ENCODE results near the gene IRF2BP2.
"Not testable (repeated sequence)": the region's sequence is repeated elsewhere in the genome, so short reads cannot be mapped to it uniquely, and the experiment has no call there.

The IRF2BP2 gene

DNA sequence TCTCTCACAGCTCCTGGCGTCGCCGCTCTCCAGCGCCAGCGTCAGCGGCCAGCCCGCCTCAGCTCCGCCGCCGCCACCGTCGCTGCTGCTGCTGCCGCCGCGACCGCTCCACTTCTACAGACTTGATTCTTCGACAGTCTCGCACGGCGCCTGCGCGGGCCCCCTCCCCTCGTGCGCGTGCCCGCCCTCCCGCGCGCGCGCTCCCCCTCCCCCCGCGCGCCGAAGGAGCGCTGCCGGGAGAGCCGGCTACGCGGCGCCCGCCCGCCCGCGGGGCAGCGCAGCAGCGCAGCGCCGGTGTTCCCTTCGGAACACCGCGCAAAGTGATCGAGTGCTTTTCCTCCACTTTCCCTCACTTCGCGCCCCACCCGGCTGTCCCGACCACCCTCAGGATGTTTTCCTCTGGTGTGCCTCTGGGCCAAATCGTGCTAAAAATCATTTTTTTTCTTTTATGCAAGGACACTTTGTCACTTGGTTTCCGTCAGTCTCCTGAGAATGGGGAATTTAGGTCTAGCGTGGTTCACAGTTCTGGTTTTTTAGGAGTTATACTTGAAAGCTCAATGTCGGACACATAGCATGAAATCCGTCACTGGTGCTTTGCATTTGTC is at the start of gene IRF2BP2:
IRF2BP2 (minus strand) TSS at position 118 of the 605 bp plus-strand sequence. CDS start 684 bp downstream, outside the sequence.
- peak; percentile 84 for DNase-seq

- peak; percentile 86 for DNase-seq
Observed at GRCh38 chr1:234659538-234659937, 49.6 kb upstream of the IRF2BP2 start.

- DNase-seq: peak; percentile 72
Observed at GRCh38 chr1:234658138-234658537, 48.2 kb upstream of the IRF2BP2 start.

DNA sequence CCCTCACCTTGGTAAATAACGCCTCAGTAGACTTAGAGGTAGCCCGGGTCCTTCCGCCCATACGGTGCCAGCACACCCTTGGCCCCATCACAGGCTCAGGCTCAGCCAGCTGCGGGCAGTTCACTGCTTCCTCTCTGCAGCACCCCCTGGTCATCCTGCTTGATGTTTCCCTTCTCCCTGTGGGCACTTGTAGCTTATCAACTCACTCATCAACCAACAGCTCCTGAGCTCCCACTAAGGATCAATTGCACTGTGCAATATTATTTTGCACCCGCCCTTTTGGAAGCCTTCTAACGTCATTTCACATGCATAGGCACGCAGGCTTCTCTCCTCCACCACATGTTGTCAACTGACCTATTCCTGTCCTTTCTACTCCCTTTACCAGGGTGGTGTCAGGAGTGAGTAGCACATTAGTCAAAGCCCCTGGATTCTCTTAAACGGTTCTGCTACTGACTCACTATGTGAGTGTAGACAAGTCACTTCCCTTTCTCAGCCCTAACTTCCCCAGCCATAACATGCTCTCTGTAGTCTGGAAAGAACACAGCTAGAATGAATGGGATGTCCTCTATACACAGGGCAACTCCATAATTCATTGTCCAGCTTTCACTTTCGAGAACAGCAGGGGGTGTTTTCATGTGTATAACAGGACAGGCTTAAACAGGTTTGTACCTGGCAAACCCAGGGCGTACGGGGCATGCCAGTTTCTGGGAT is 47.1 kb upstream of the IRF2BP2 start:
- peak; percentile 95 for DNase-seq

GRCh38 chr1:234656070-234656895 is 46.3 kb upstream of the IRF2BP2 start:
- no peak for DNase-seq

DNA sequence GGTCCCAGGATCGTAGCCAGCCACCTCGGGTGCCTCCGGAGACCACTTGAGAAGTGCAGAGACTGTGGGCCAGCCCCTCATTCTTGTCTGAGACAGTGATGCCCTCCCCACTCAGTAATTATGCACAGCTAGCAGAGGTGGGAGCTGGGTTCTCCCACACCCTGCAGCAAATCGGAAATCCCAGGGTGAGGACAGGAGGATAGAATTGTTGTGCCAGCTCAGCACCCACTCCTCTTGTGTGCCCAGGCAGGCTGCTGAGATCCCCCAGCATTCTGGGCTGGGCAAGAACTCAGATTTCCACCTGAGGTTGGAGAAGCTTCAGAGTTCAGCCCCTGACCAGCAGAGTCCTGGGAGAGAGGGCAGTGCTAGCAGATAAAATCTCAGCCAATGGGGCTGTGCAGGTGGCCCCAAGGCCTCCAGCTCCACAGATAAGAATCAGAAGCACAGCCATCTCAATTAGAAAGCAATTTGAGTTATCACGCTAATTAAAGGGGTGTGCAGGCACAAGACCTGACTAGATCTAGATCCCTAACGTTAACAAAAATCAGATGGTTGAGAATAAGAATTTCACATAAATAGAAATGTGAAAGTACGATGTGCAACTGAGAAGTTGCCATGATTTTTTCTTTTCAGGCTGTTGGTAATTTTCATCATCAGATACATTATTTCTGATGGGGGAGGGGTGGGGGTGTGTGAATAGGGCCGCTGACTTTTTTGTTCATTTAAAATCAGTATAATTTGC is 45.5 kb upstream of the IRF2BP2 start:
- DNase-seq: no peak

GRCh38 chr1:234654002-234654733 is 44.2 kb upstream of the IRF2BP2 start:
- DNase-seq: no peak

DNA sequence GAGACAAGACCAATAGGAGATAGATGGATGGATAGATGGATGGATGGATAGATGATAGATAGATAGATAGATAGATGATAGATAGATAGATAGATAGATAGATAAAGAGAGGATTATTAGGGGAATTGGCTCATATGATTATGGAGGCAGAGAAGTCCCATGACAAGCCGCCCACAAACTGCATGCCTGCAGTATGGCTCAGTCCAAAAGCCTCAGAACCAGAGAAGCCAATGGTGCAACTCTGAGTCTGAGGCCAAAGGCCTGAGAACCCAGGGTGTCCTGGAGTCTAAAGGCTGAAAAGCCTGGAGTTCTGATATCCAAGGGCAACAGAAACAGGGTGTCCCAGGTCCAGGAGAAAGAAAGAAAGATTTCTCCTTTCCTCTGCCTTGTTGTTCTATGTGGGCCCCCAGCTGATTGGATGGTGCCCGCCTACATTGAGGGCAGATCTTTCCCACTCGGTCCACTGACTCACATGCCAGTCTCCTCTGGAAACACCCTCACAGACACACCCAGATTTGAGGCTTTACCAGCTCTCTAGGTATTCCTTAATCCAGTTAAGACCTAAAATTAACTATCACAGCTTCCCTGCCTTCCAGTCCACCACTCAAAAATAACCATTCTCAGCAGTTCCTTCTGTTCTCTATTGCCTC is 39.6 kb upstream of the IRF2BP2 start:
- DNase-seq: no peak

DNA sequence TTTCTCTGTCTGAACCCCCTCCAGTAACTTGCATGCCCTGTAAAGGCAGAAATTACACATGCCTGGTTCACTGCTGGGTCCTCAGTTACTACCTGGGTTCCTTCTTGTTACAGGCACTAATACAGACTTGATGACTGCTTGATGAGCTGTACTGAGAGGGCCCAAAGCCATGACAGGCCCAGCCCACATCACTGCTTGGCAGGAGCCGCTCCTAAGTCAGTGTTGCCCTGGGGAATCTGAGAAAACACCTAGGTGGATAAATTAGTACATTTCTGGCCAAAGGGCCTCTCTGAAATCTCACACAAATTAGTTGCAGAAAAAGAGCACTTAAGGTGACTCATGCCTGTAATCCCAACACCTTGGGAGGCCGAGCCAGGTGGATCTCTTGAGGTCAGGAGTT is 37.8 kb upstream of the IRF2BP2 start:
- DNase-seq: no peak

- no peak for DNase-seq
Observed at GRCh38 chr1:234647245-234647644, 37.3 kb upstream of the IRF2BP2 start.

DNA sequence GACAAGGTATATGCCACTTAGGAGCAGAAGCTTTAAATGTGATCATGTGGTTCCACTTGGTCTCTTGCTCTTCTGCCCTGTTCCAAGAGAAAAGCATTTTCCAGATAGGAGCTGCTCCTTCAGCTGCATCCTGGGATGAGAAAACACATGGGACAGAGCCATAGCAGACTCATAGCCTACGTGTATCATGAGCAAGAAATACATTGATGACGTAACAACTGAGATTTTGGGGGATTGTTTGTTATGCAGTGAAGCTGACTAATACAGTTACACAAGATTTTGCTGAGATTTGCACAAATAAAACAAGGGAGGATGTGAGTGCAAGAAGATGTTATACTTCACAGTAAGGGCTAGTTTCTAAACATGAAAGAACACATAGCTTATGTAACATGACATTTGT is 36.0 kb upstream of the IRF2BP2 start:
- DNase-seq: no peak

GRCh38 chr1:234645474-234645953 is 35.5 kb upstream of the IRF2BP2 start:
- no peak for DNase-seq

DNA sequence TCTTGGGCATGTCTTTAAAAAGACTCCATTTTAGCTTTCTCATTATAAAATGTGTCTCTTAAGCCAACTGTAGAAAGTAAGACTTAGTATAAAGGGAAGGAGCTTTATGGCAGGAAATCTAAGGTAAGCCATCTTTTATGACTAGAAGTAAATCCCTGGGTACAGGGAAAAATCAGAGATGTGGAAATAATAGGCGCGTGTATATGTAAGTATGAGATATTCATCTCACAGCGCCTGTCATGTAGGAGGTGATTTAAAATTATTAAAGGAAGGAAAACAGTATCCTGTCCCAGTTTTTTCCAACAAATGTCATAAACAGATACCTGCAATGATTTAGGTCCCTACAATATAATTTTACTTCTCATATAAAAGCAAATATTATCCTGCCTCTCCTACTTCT is 35.0 kb upstream of the IRF2BP2 start:
- no peak for DNase-seq

DNA sequence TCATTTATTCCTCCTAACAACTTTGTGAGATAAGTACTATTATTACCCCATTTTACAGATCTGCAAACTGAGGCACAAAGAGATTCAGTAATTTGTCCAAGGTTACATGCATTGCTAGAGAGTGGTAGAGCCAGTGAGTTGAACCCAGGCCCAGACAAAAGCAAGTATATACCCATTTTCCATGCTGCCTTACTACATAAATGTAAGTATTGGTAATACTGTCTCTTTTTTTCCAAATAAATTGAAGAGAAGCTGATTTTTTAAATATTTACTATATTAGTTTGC is 33.8 kb upstream of the IRF2BP2 start:
- no peak for DNase-seq

DNA sequence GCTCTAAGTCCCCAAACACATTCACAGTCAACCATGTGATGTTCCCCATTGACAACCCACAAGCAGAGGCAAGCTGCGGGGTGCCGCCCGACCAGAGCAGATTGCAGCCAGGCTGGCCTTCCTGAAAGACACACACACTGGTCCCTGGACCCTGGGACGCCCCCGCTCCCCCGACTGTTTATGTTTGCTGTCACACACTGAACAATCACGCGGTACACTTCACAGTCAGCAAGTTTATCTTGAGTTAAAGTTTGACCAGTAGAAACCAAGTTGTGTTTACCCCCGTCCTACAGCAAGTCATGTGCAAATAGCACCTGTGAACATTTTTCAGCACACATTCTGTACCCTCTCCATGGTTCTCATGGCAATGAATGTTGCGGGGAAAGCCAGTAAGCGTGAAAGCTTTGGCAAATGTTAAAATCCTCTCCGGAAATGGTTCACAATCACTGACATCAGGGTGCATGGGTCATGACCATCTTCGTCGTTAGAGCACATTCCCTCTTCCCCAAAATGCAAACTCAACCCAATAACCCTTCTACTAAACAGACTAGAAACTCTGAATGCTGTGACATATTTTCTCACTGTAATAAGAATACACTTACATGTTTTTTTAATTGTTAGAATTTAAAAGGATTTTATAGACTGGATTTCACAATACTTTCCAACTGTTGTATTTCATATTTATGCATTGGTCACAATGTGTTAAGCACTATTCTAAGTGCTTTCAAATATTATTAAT is 33.3 kb upstream of the IRF2BP2 start:
- no peak for DNase-seq

DNA sequence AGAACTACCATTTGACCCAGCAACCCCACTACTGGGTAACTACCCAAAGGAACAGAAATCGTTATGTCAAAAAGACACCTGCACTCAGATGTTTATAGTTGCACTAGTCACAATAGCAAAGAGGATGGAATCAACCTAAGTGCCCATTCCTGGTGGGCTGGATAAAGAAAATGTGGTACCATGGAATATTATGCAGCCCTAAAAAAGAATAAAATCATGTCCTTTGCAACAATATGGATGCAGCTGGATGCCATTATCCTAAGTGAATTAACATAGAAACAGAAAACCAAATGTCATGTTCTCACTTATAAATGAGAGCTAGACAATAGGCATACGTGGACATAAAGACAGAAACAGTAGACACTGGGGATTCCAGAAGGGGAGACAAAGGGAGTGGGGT is 32.5 kb upstream of the IRF2BP2 start:
- DNase-seq: no peak

- no peak for DNase-seq
Observed at GRCh38 chr1:234639961-234640360, 30.0 kb upstream of the IRF2BP2 start.

DNA sequence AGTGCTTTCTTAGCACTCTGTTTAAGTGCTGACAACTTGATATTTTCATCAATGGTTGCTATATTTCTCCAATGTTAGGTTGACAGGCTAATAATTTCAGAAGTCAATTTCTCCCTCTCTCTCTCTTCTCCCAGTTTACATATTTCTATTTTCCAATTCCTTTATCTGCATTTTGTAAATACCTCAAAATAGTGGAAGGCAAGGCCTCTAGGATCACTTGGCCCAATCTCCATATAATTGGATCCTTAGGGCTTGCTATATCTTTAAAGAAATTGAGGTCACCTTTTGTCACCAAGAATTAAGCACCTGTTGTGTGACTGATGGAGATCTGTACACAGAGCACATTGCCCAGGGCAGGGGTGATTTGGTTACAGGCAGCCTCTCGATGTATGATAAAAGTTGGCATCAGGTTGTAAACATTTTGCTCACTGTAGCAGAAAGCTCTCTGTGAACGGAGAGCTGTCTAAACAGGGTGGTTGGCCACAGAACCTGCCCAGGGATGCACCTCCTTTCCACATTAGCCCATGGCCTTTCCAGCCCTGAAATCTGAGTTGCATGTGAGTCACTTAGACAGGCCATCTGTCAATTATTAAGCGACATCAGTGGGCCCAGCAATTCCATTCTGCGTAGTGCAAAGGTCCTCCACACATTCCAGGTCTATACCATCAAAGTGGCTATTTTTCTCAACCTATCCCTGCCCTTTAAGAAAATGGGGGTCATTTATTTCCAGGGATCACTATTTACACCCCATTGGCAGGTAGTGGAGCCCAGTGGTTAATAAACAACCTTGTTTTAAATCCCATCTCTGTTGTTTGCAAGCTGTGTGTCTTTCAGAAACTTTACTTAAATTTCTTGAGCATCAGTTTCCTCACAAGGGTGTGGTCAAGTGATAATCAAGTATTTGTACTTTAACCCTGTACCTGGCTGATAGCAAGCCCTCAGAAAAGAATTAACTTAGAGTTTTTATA is 29.1 kb upstream of the IRF2BP2 start:
- DNase-seq: no peak

GRCh38 chr1:234634922-234635321 is 24.9 kb upstream of the IRF2BP2 start:
- DNase-seq: not testable (repeated sequence)

- DNase-seq: no peak
Observed at GRCh38 chr1:234634387-234634786, 24.4 kb upstream of the IRF2BP2 start.
